Neuronal stem cell (in vitro differentiated cells): ENCODE measurements around the gene ROCK2.

Experiments
- DNase-seq: peaks from one replicate; pipeline ENCODE4 v3.0.0-alpha.2; 2013; ENCODE audit warnings: low spot score
- H2AFZ ChIP-seq: one replicate; pipeline ENCODE4 v1.6.1; 2013; ENCODE audit warnings: mild to moderate bottlenecking, low read length, inconsistent platforms
- H2AK5ac ChIP-seq: 2 replicates; pipeline ENCODE4 v1.6.1; 2013; ENCODE audit warnings: low read depth, mild to moderate bottlenecking, inconsistent platforms, low read length, moderate library complexity, mixed read lengths
- H2BK120ac ChIP-seq: 2 replicates; pipeline ENCODE4 v1.6.1; 2013; ENCODE audit warnings: low read depth, mild to moderate bottlenecking, inconsistent platforms, low read length, moderate library complexity, mixed read lengths
- H2BK12ac ChIP-seq: one replicate; pipeline ENCODE4 v1.6.1; 2013; ENCODE audit warnings: low read length, inconsistent platforms
- H2BK15ac ChIP-seq: 2 replicates; pipeline ENCODE4 v1.6.1; 2013; ENCODE audit warnings: mild to moderate bottlenecking, low read length, inconsistent platforms, mixed read lengths
- H2BK5ac ChIP-seq: one replicate; pipeline ENCODE4 v1.6.1; 2013; ENCODE audit warnings: inconsistent platforms, mild to moderate bottlenecking, low read length, moderate library complexity
- H3K14ac ChIP-seq: one replicate; pipeline ENCODE4 v1.6.1; 2013; ENCODE audit warnings: low read length, inconsistent platforms
- H3K18ac ChIP-seq: 2 replicates; pipeline ENCODE4 v1.6.1; 2013; ENCODE audit warnings: low read length, inconsistent platforms
- H3K23ac ChIP-seq: 2 replicates; pipeline ENCODE4 v1.6.1; 2013; ENCODE audit warnings: low read depth, mild to moderate bottlenecking, mixed read lengths, low read length, inconsistent platforms; ENCODE audit not compliant: poor library complexity
- H3K27ac ChIP-seq: replicated peaks from 3 replicates; pipeline ENCODE4 v1.5.1; 2013; ENCODE audit warnings: low read length, inconsistent platforms
- H3K27me3 ChIP-seq, 3 experiments: 2 replicates each; pipeline ENCODE4 v1.6.1; 2013; ENCODE audit warnings: low read length in 3 of 3, mild to moderate bottlenecking in 2 of 3, inconsistent platforms in 1 of 3, low read depth in 1 of 3, mixed read lengths in 1 of 3, moderate library complexity in 1 of 3; ENCODE audit not compliant: control insufficient read depth in 3 of 3, insufficient read depth in 3 of 3
- H3K36me3 ChIP-seq, 2 donors: replicated peaks in 1 of 2; 2 replicates each; pipeline ENCODE4 v1.6.1; 2013; ENCODE audit warnings: low read length in 2 of 2; ENCODE audit not compliant: control insufficient read depth in 2 of 2, insufficient read depth in 2 of 2
- H3K4ac ChIP-seq: 2 replicates; pipeline ENCODE4 v1.6.1; 2013; ENCODE audit warnings: inconsistent platforms, mild to moderate bottlenecking, low read length, moderate library complexity
- H3K4me1 ChIP-seq, 2 donors: 1 replicate in 1 of 2; 2 replicates in 1 of 2; pipeline ENCODE4 v1.6.1; 2013; ENCODE audit warnings: low read length in 2 of 2, low read depth in 1 of 2; ENCODE audit not compliant: control insufficient read depth in 2 of 2, insufficient read depth in 1 of 2
- H3K4me2 ChIP-seq: one replicate; pipeline ENCODE4 v1.6.1; 2013; ENCODE audit warnings: mild to moderate bottlenecking, low read length, inconsistent platforms; ENCODE audit not compliant: insufficient read depth, poor library complexity, severe bottlenecking
- H3K4me3 ChIP-seq, 2 donors: 2 replicates each; pipeline ENCODE4 v1.5.1; 2013; ENCODE audit warnings: low read length in 2 of 2, mild to moderate bottlenecking in 2 of 2, inconsistent platforms in 1 of 2, moderate library complexity in 1 of 2
- H3K79me1 ChIP-seq: one replicate; pipeline ENCODE4 v1.6.1; 2013; ENCODE audit warnings: low read depth, mild to moderate bottlenecking, inconsistent platforms, low read length, moderate library complexity
- H3K9ac ChIP-seq: one replicate; pipeline ENCODE4 v1.6.1; 2013; ENCODE audit warnings: mild to moderate bottlenecking, low read depth, low read length, inconsistent platforms; ENCODE audit not compliant: poor library complexity
- H3K9me3 ChIP-seq, 2 donors: replicated peaks in 1 of 2; 2 replicates each; pipeline versions ENCODE3 to v1.6.1; 2013; ENCODE audit warnings: low read length in 2 of 2, mild to moderate bottlenecking in 2 of 2, inconsistent platforms in 1 of 2, low read depth in 1 of 2, mixed read lengths in 1 of 2, moderate library complexity in 1 of 2; ENCODE audit not compliant: control insufficient read depth in 2 of 2, insufficient read depth in 1 of 2
- H4K8ac ChIP-seq: one replicate; pipeline ENCODE4 v1.6.1; 2013; ENCODE audit warnings: low read depth, mild to moderate bottlenecking, inconsistent platforms, low read length, moderate library complexity
- H4K91ac ChIP-seq: one replicate; pipeline ENCODE4 v1.6.1; 2013; ENCODE audit warnings: low read length, low read depth, mild to moderate bottlenecking, inconsistent platforms; ENCODE audit not compliant: poor library complexity
- WGBS, 2 donors: extraction: QIAGEN DNeasy Blood & Tissue Kit; methylation state at CpG; one replicate each; pipeline ENCODE4 v1.1.7; 2013; ENCODE audit warnings: missing lambda C conversion rate in 2 of 2, mixed read lengths in 1 of 2; ENCODE audit not compliant: insufficient read length in 2 of 2, insufficient replicate concordance in 1 of 2; ENCODE audit errors: extremely low coverage in 2 of 2; 5-methylcytosine and 5-hydroxymethylcytosine counted together

The ROCK2 gene

DNA sequence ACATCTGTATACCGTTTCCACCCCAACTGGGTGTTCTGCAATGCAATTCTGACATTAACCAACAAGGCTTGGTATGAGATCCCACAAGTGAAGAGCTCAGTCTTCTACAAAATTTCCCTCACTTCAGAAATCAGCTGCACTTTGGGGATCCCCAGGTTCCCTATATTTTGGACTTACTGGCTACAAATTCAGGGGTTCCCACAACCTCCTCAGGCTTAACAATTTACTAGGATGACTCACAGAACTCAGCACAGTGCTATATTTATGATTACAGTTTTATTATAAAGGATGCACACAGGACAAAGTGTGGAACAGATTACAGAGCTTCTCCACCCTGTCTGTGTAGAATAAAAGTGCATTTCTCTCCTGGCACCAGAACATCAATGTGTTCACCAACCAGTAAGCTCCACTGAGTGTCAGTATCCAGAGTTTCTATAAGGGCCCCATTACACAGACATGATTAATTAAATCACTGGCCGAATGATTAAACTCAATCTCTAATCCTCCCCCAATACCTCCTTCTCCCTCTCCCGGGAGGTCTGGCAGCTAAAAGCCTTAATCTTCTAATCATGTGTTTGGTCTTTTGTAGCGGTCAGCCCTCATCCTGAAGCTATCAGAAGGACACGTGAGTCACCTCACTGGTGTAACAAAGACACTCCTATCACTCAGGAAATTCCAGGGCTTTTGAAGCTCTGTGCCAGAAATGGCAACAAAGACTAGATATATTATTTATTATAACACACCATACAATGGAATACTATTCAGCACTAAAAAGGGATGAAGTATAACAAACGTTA, 104.6 kb downstream of the ROCK2 start:
- Histone ChIP-seq H4K91ac (no peak overlapping the region), H2AK5ac (no peak overlapping the region), H3K27ac (no peak overlapping the region), H2BK5ac (no peak overlapping the region), H2BK15ac (no peak overlapping the region), H2AFZ (no peak overlapping the region), H3K4me3 (no peak overlapping the region), H3K79me1 (no peaks in the 10 kb centered on the region), H3K4me1 (peaks cover 0 to 2% of the 10 kb centered on the region in 2 donors), H3K36me3 (peaks cover 0 to 42% of the 10 kb centered on the region in 2 donors), H3K9me3 (peaks cover 0 to 2% of the 10 kb centered on the region in 2 donors), H3K18ac (no peak overlapping the region), H3K23ac (no peak overlapping the region), H4K8ac (no peak overlapping the region), H3K4me2 (no peak overlapping the region), H3K4ac (no peak overlapping the region), H2BK12ac (no peak overlapping the region), H3K27me3 (no peaks in the 10 kb centered on the region), H2BK120ac (no peak overlapping the region), H3K14ac (no peak overlapping the region), H3K9ac (no peak overlapping the region)
- no CpG with 5 or more reads among the region's 6 CpGs for WGBS, 2 donors
- DNase-seq: peak; percentile 6

DNA sequence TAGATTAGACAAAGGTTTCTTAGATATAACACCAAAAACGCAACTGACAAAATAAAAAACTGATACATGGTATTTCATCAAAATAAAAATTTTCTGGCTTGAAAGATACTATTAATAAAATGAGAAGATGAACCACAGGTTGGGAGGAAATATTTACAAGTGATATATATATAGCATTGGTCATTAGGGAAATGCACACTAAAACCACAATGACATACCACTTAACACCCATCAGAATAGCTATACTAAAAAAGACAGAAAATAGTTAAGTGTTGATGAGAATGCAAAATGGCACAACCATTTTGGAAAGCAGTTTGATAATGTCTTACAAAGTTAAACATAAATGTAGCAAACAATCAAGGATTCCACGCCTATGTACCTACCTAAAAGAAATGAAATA, 105.3 kb downstream of the ROCK2 start:
- Histone ChIP-seq H3K4ac (no peak overlapping the region), H3K18ac (no peak overlapping the region), H3K14ac (no peak overlapping the region), H3K27ac (no peak overlapping the region), H3K4me1 (peaks cover 0 to 2% of the 10 kb centered on the region in 2 donors), H2BK15ac (no peak overlapping the region), H3K36me3 (peaks cover 0 to 40% of the 10 kb centered on the region in 2 donors), H2AFZ (no peak overlapping the region), H3K23ac (no peak overlapping the region), H4K8ac (no peak overlapping the region), H4K91ac (no peak overlapping the region), H2BK12ac (no peak overlapping the region), H3K4me2 (no peak overlapping the region), H3K9me3 (peaks cover 0 to 2% of the 10 kb centered on the region in 2 donors), H3K4me3 (no peak overlapping the region), H2BK120ac (no peak overlapping the region), H2AK5ac (no peak overlapping the region), H3K9ac (no peak overlapping the region), H3K27me3 (no peaks in the 10 kb centered on the region), H2BK5ac (no peak overlapping the region), H3K79me1 (no peaks in the 10 kb centered on the region)
- WGBS, 2 donors: no CpG with 5 or more reads among the region's 2 CpGs
- no peak for DNase-seq

DNA sequence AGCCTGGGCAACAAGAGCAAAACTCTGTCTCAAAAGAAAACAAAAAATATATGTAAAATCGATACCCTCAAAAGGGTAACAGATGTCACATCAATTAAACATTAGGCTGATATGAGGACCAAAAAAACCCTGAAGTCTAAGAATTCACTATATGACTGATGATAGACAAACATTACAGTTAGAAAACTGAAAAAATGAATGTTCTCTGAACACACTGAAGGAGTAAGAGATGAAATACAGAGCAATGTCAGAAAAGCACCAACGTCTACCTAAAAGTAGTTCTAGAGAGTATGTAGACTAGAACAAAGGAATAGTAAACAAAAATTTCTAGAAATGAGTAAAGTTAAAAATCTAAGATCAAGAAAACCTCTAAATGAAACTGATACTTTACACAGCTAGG, 107.3 kb downstream of the ROCK2 start:
- no CpG with 5 or more reads among the region's 2 CpGs for WGBS, 2 donors
- Histone ChIP-seq H3K9ac (no peak overlapping the region), H2AK5ac (no peak overlapping the region), H4K8ac (no peak overlapping the region), H2BK15ac (no peak overlapping the region), H3K4me2 (no peak overlapping the region), H3K27me3 (no peaks in the 10 kb centered on the region), H3K23ac (no peak overlapping the region), H3K79me1 (no peaks in the 10 kb centered on the region), H2BK5ac (no peak overlapping the region), H3K4ac (no peak overlapping the region), H3K9me3 (peaks cover 0 to 2% of the 10 kb centered on the region in 2 donors), H3K4me1 (no peaks in the 10 kb centered on the region), H4K91ac (no peak overlapping the region), H2BK120ac (no peak overlapping the region), H2BK12ac (no peak overlapping the region), H3K4me3 (no peak overlapping the region), H3K36me3 (peaks cover 0 to 41% of the 10 kb centered on the region in 2 donors), H2AFZ (no peak overlapping the region), H3K14ac (no peak overlapping the region), H3K27ac (no peak overlapping the region), H3K18ac (no peak overlapping the region)
- DNase-seq: no peak

DNA sequence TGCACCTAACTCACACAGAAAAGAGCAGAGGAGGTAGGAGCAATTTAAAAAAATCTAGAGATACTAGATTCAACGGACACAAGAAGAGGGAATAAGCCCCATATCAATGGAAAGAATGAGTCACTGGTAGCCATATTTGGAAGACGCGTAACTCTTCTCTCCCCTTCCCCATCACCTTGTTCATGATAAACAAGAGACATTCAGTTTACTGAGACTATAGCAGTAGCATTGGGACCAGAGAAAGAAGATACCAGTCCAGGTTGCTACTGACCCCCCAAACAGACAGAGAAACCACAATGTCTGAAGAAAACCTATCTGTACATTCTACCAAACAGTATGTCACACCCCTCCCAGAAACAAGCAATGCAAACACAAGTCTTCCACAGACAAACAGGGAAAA, 108.1 kb downstream of the ROCK2 start:
- Histone ChIP-seq H3K4me2 (no peak overlapping the region), H3K23ac (no peak overlapping the region), H4K91ac (no peak overlapping the region), H4K8ac (no peak overlapping the region), H3K36me3 (peaks cover 0 to 48% of the 10 kb centered on the region in 2 donors), H2BK12ac (no peak overlapping the region), H2BK5ac (no peak overlapping the region), H3K9me3 (peaks cover 0 to 2% of the 10 kb centered on the region in 2 donors), H3K4me3 (no peak overlapping the region), H3K18ac (no peak overlapping the region), H2BK15ac (no peak overlapping the region), H3K79me1 (no peaks in the 10 kb centered on the region), H3K27me3 (no peaks in the 10 kb centered on the region), H3K14ac (no peak overlapping the region), H3K27ac (no peak overlapping the region), H2AK5ac (no peak overlapping the region), H2AFZ (no peak overlapping the region), H2BK120ac (no peak overlapping the region), H3K4me1 (no peaks in the 10 kb centered on the region), H3K9ac (no peak overlapping the region), H3K4ac (no peak overlapping the region)
- no CpG with 5 or more reads among the region's 3 CpGs for WGBS, 2 donors
- DNase-seq: no peak
